NCI-H510A (cell line): ENCODE measurements around the gene HHATL.
"Not testable (repeated sequence)": the region's sequence is repeated elsewhere in the genome, so short reads cannot be mapped to it uniquely, and the experiment has no call there.

Experiments
- DNase-seq: peaks from one replicate; lab custom pipeline; 2025; lab: John Stamatoyannopoulos, UW

Gene HHATL

GRCh38 chr3:42733501-42734262 is 31.1 kb upstream of the HHATL start:
- peak; percentile 94 for DNase-seq

- no peak for DNase-seq
Observed at GRCh38 chr3:42732829-42733459, 30.3 kb upstream of the HHATL start.

- DNase-seq = no peak
Observed at GRCh38 chr3:42732196-42732828, 29.7 kb upstream of the HHATL start.

GRCh38 chr3:42731476-42732195 is 29.0 kb upstream of the HHATL start:
- no peak for DNase-seq

- DNase-seq = no peak
Observed at GRCh38 chr3:42730706-42731420, 28.3 kb upstream of the HHATL start.

- DNase-seq = no peak
Observed at GRCh38 chr3:42730294-42730693, 27.7 kb upstream of the HHATL start.

GRCh38 chr3:42729404-42730145 is 27.0 kb upstream of the HHATL start:
- no peak for DNase-seq

- no peak for DNase-seq
Observed at GRCh38 chr3:42728668-42729364, 26.2 kb upstream of the HHATL start.

- no peak for DNase-seq
Observed at GRCh38 chr3:42728056-42728455, 25.5 kb upstream of the HHATL start.

GRCh38 chr3:42725454-42725853 is 22.9 kb upstream of the HHATL start:
- DNase-seq = no peak

- no peak for DNase-seq
Observed at GRCh38 chr3:42723219-42723618, 20.6 kb upstream of the HHATL start.

- DNase-seq = not testable (repeated sequence)
Observed at GRCh38 chr3:42722442-42722841, 19.8 kb upstream of the HHATL start.

- no peak for DNase-seq
Observed at GRCh38 chr3:42721690-42722089, 19.1 kb upstream of the HHATL start.

GRCh38 chr3:42720126-42720525 is 17.5 kb upstream of the HHATL start:
- DNase-seq = no peak

- DNase-seq = no peak
Observed at GRCh38 chr3:42719002-42719401, 16.4 kb upstream of the HHATL start.

GRCh38 chr3:42718338-42718737 is 15.7 kb upstream of the HHATL start:
- no peak for DNase-seq

GRCh38 chr3:42717306-42717705 is 14.7 kb upstream of the HHATL start:
- DNase-seq = no peak

GRCh38 chr3:42714171-42714852 is 11.7 kb upstream of the HHATL start:
- DNase-seq = no peak

- no peak for DNase-seq
Observed at GRCh38 chr3:42713747-42714146, 11.1 kb upstream of the HHATL start.
